Measurements from ENCODE around the gene THNSL1. TPM values are rescaled to one million over a fixed set of nuclear protein-coding genes. Genes with fewer than 3 reads are reported as not detected.

THNSL1 gene
- total and polyA plus RNA-seq, 9 of the 15 experiments (the other 6 are each of a cell fraction or from before 2014, with no cell fraction given) = 4.5 to 8.6 (median 6.3) TPM

DNA sequence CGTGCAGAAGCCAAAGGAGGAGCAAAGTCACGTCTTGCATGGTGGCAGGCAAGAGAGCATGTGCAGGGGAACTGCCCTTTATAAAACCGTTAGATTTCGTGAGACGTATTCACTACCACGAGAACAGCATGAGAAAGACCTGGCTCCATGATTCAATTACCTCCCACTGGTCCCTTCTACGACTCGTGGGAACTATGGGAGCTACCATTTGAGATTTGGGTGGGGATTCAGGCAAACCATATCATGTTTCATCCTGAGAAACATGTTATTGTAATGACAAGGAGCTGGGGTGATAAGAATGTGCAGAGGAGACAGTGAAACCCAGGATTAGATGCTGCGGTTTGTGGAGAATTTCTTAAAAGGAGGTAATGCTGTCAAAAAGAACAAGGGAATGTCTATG lies 34.0 kb downstream of the THNSL1 start (continued):
- TF ChIP-seq TAF7 (tag; IDR thresholded peaks at IDR 0.05) = no peak

DNA sequence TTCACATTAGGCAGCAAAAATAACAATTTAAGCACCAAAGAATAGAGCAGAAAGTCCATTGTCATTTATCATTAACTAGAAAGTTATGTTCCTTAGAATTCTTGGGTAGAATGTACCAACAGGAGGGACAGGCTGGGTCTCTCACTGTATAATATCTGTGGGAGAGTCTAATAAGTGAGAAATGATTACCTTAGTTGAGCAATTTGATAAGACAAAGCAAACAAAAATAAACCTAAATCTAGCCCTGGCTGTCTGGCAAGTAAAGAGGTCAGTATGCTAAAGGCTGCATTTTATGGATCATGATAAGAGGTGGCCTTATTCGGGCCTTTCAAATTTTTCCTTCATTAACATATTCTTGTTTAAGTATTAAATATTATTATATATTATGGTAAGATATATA lies 35.6 kb downstream of the THNSL1 start:
- Histone ChIP-seq H3K9me3 (replicated peaks; ENCODE audit: control insufficient read depth, insufficient read depth, low read depth, low read length) (peaks cover 5% of the 10 kb centered on the region), H3K27ac (ENCODE audit: extremely low read depth, low read depth, low read length) (no peak overlapping the region), H3K9me1 (ENCODE audit: control insufficient read depth, insufficient read depth, low read length) (no peaks in the 10 kb centered on the region), H3K4me3 (no peak overlapping the region), H3K79me2 (ENCODE audit: control insufficient read depth, insufficient read depth, low read length) (no peaks in the 10 kb centered on the region), H4K20me1 (replicated peaks; ENCODE audit: control insufficient read depth, insufficient read depth, low read length) (no peaks in the 10 kb centered on the region), H3K4me1 (replicated peaks in 1 of 2; ENCODE audit: control insufficient read depth in 2 of 2, insufficient read depth in 2 of 2, low read length in 2 of 2) (peaks cover 7 to 21% of the 10 kb centered on the region in 2 experiments; a peak in 4 of 5 replicates), H3K9ac (ENCODE audit: insufficient read depth in 1 of 2, low read depth in 2 of 2, low read length in 2 of 2) (no peak overlapping the region), H3K27me3 (ENCODE audit: control insufficient read depth in 2 of 2, insufficient read depth in 2 of 2, low read length in 2 of 2) (no peaks in the 10 kb centered on the region), H3K4me2 (ENCODE audit: insufficient read depth, low read length) (no peak overlapping the region), H2AFZ (ENCODE audit: low read depth, low read length) (no peak overlapping the region), H3K36me3 (ENCODE audit: control insufficient read depth, insufficient read depth, low read length) (no peaks in the 10 kb centered on the region)
- BruUV-seq (replicated peaks) = no TSS peak
- DNase-seq (ENCODE audit: extremely low read depth in 1 of 4, low spot score in 3 of 4) (no peak), FAIRE-seq (no peak), ATAC-seq (no peak)
- 57% methylated on average over 1 of the region's 1 CpG for WGBS (ENCODE audit: insufficient coverage, low coverage, missing lambda C conversion rate)
- in situ Hi-C loops (cut with MboI) = no loop called here
- CTCF ChIA-PET (ENCODE audit: low intra/inter-chr PET ratio) = no interaction called here
- TF ChIP-seq PHTF2 (CRISPR knock-in tag; IDR thresholded peaks at IDR 0.05) (no peak), RBM17 (IDR thresholded peaks at IDR 0.05; ENCODE audit: borderline replicate concordance, low read depth, low read length) (no peak), ZNF347 (CRISPR knock-in tag; IDR thresholded peaks at IDR 0.05; ENCODE audit: low read depth) (no peak)
- intact Hi-C loops (cut with micrococcal nuclease) = no loop called here
- POLR2A ChIA-PET = no interaction called here

DNA sequence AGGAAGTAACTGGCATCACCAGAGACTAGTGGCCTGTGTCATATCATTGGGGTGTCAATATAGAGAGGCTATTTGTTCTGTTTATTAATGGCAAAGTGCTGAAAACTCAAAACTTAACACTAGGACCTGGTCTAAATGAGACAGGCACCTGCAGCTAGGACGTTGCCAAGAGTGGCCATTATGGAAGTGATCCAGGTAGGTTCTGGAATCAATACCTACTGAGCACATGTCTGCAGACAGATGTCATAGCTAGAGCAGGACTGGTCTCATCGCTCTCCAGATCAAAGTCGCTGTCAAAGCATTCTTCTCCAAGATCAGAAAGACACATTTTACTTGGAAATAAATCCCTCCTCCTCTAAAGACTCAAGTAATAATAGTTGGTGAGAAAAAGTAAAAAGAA lies 40.3 kb downstream of the THNSL1 start:
- Histone ChIP-seq H3K36me3 (ENCODE audit: control insufficient read depth, insufficient read depth, low read length) (no peaks in the 10 kb centered on the region), H3K9me1 (ENCODE audit: control insufficient read depth, insufficient read depth, low read length) (no peaks in the 10 kb centered on the region), H3K27me3 (ENCODE audit: control insufficient read depth in 2 of 2, insufficient read depth in 2 of 2, low read length in 2 of 2) (no peaks in the 10 kb centered on the region), H3K9me3 (replicated peaks; ENCODE audit: control insufficient read depth, insufficient read depth, low read depth, low read length) (no peaks in the 10 kb centered on the region), H3K27ac (ENCODE audit: extremely low read depth, low read depth, low read length) (no peak overlapping the region), H2AFZ (ENCODE audit: low read depth, low read length) (no peak overlapping the region), H3K4me1 (replicated peaks in 1 of 2; ENCODE audit: control insufficient read depth in 2 of 2, insufficient read depth in 2 of 2, low read length in 2 of 2) (peaks cover 11 to 36% of the 10 kb centered on the region in 2 experiments; a peak in 3 of 5 replicates), H4K20me1 (replicated peaks; ENCODE audit: control insufficient read depth, insufficient read depth, low read length) (no peaks in the 10 kb centered on the region), H3K9ac (ENCODE audit: insufficient read depth in 1 of 2, low read depth in 2 of 2, low read length in 2 of 2) (no peak overlapping the region), H3K4me2 (ENCODE audit: insufficient read depth, low read length) (no peak overlapping the region), H3K4me3 (no peak overlapping the region), H3K79me2 (ENCODE audit: control insufficient read depth, insufficient read depth, low read length) (no peaks in the 10 kb centered on the region)
- intact Hi-C loops (cut with micrococcal nuclease) = no loop called here
- DNase-seq (ENCODE audit: extremely low read depth in 1 of 4, low spot score in 3 of 4) (no peak), ATAC-seq (no peak), FAIRE-seq (no peak)
- ChIA-PET POLR2A (interaction anchor here (1.0 to 1.2 kb wide), 2 partner anchors 12 to 23 kb away, joined by 3 read pairs; no protein-coding TSS in a partner anchor), CTCF (ENCODE audit: low intra/inter-chr PET ratio) (no interaction called here)
- in situ Hi-C loops (cut with MboI) = no loop called here
- TF ChIP-seq, protein P1, sequence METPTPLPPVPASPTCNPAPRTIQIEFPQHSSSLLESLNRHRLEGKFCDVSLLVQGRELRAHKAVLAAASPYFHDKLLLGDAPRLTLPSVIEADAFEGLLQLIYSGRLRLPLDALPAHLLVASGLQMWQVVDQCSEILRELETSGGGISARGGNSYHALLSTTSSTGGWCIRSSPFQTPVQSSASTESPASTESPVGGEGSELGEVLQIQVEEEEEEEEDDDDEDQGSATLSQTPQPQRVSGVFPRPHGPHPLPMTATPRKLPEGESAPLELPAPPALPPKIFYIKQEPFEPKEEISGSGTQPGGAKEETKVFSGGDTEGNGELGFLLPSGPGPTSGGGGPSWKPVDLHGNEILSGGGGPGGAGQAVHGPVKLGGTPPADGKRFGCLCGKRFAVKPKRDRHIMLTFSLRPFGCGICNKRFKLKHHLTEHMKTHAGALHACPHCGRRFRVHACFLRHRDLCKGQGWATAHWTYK (CRISPR knock-in tag; IDR thresholded peaks at IDR 0.05) = no peak
- 52% methylated on average over 3 of the region's 3 CpGs for WGBS (ENCODE audit: insufficient coverage, low coverage, missing lambda C conversion rate)
- BruUV-seq (replicated peaks) = no TSS peak
